RWPE1 (cell line): Measurements from ENCODE around the gene INPP4A.

ENCODE experiments used
- CTCF ChIA-PET: fragments of 350-600 bp; sonication (Branson Sonifier 250); formaldehyde crosslinking; extraction: SDS; loops from one replicate; lab custom pipeline; 2021; lab: Yijun Ruan, JAX
- POLR2A ChIA-PET: fragments of 400-600 bp; formaldehyde crosslinking; extraction: SDS; loops from one replicate; lab custom pipeline; 2020; ENCODE audit warnings: antibody characterized with exemption; ENCODE audit not compliant: low non-redundant PET; lab: Yijun Ruan, JAX
- DNase-seq: peaks from one replicate; pipeline ENCODE4 v3.0.0; 2012; ENCODE audit warnings: low spot score
- H3K27ac ChIP-seq: fragments of 450-650 bp; 2 replicates; pipeline ENCODE4 v1.5.1; 2017
- CTCF ChIP-seq: fragments of 450-650 bp; conservative IDR thresholded peaks from 2 replicates; pipeline ENCODE4 v1.5.1; 2017; ENCODE audit warnings: low read depth, mild to moderate bottlenecking

INPP4A gene

GRCh38 chr2:98577313-98577712 is 132.7 kb downstream of the INPP4A start:
- TF ChIP-seq CTCF = no peak
- ChIA-PET POLR2A (no interaction called here), CTCF (no interaction called here)
- no peak overlapping the region for H3K27ac ChIP-seq
- no peak for DNase-seq

DNA sequence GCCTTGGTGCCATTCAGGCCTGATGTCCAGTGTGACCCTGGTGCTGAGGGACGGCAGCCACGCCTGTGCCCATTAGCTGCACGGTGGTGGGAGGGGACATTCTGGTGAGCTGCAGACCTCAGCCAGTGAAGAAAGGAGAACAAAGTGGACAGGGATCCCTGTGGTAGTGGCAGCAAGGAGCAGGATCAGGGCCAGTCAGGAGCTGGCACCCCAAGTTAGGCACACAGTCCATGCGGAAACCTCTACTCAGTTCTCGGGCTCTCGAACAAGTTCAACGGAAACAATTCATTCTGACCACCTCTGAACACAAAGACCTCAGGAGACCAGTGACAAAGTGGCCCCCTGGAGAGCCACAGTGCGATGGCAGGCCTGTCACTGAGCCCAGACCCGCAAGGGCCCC is 133.6 kb downstream of the INPP4A start:
- no peak for TF ChIP-seq CTCF
- POLR2A ChIA-PET = no interaction called here
- DNase-seq = no peak
- CTCF ChIA-PET = no interaction called here
- no peak overlapping the region for H3K27ac ChIP-seq

- no peak overlapping the region for H3K27ac ChIP-seq
- TF ChIP-seq CTCF = no peak
- no peak for DNase-seq
- ChIA-PET POLR2A (no interaction called here), CTCF (interaction anchor here (0.5 to 0.6 kb wide), 4 partner anchors 16 to 298 kb away, joined by 3 to 4 read pairs (median 3); no protein-coding TSS in a partner anchor)
These were observed 135.3 kb downstream of the INPP4A start for GRCh38 chr2:98579926-98580325.

- ChIA-PET CTCF (no interaction called here), POLR2A (no interaction called here)
- no peak overlapping the region for H3K27ac ChIP-seq
- no peak for DNase-seq
- TF ChIP-seq CTCF = no peak
These were observed 136.1 kb downstream of the INPP4A start for GRCh38 chr2:98580656-98581284.

DNA sequence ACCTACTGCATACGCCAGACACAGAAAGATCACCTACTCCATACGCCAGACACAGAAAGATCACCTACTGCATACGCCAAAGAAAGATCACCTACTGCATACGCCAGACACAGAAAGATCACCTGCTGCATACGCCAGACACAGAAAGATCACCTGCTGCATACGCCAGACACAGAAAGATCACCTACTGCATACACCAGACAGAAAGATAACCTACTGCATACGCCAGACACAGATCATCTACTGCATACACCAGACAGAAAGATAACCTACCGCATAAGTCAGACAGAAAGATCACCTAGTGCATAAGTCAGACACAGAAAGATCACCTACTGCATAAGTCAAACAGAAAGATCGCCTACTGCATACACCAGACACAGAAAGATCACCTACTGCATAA is 137.9 kb downstream of the INPP4A start:
- DNase-seq = no peak
- TF ChIP-seq CTCF = no peak
- POLR2A ChIA-PET = no interaction called here
- H3K27ac ChIP-seq = no peak overlapping the region
- CTCF ChIA-PET = no interaction called here

DNA sequence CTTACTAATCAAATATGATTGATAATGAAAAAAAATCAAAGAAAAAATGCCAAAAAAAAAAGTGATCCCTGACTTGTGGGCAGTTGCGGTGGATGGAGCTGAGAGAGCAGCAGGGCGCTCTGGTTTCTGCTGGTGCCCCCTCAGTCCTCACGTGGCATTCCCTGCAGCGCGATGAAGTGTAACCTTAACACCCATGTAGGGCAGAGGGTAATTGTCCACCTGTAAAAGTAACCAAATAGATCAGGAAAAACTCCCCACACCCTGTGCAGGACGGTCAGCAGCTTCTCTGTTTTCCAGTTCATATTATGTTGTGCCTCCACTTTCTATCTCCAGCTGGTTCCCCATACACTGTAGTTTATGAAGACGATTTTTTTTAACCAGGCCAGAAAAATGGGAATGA is 138.6 kb downstream of the INPP4A start:
- H3K27ac ChIP-seq = no peak overlapping the region
- no peak for DNase-seq
- TF ChIP-seq CTCF = no peak
- ChIA-PET POLR2A (no interaction called here), CTCF (no interaction called here)
